ENCODE results near the gene GPBP1L1.
"Not testable (repeated sequence)": the region's sequence is repeated elsewhere in the genome, so short reads cannot be mapped to it uniquely, and the experiment has no call there.

Gene GPBP1L1, protein sequence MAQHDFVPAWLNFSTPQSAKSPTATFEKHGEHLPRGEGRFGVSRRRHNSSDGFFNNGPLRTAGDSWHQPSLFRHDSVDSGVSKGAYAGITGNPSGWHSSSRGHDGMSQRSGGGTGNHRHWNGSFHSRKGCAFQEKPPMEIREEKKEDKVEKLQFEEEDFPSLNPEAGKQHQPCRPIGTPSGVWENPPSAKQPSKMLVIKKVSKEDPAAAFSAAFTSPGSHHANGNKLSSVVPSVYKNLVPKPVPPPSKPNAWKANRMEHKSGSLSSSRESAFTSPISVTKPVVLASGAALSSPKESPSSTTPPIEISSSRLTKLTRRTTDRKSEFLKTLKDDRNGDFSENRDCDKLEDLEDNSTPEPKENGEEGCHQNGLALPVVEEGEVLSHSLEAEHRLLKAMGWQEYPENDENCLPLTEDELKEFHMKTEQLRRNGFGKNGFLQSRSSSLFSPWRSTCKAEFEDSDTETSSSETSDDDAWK

GRCh38 chr1:45686288-45687013, at the start of gene GPBP1L1:
Gene GPBP1L1 (minus strand): TSS chr1:45686533. CDS start chr1:45659087, 27,446 bp downstream.
- TF ChIP-seq CTCF (IDR thresholded peaks at IDR 0.05; ENCODE audit: low read depth, low read length) = no peak
- DNase-seq (ENCODE audit: extremely low read depth, low read depth) = peak; percentile 96

- no peak for TF ChIP-seq CTCF (IDR thresholded peaks at IDR 0.05; ENCODE audit: low read depth, low read length)
- DNase-seq (ENCODE audit: extremely low read depth, low read depth) = no peak
These were observed 44.5 kb upstream of the GPBP1L1 start for GRCh38 chr1:45730780-45731319.

- no peak for DNase-seq (ENCODE audit: extremely low read depth, low read depth)
- no peak for TF ChIP-seq CTCF (IDR thresholded peaks at IDR 0.05; ENCODE audit: low read depth, low read length)
These were observed 43.9 kb upstream of the GPBP1L1 start for GRCh38 chr1:45730075-45730779.

DNA sequence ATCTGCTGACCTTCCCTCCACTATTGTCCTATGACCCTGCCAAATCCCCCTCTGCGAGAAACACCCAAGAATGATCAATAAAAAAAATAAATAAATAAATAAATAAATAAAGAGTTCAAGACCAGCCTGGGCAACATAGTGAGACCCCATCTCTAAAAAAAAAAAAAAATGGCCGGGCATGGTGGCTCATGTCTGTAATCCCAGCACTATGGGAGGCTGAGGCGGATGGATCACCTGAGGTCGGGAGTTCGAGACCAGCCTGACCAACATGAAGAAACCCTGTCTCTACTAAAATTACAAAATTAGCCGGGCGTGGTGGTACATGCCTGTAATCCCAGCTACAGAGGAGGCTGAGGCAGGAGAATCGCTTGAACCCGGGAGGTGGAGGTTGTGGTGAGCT, 39.7 kb upstream of the GPBP1L1 start:
- not testable (repeated sequence) for DNase-seq (ENCODE audit: extremely low read depth, low read depth)

- DNase-seq (ENCODE audit: extremely low read depth, low read depth) = no peak
- TF ChIP-seq CTCF (IDR thresholded peaks at IDR 0.05; ENCODE audit: low read depth, low read length) = no peak
These were observed 37.1 kb upstream of the GPBP1L1 start for GRCh38 chr1:45723248-45723930.

DNA sequence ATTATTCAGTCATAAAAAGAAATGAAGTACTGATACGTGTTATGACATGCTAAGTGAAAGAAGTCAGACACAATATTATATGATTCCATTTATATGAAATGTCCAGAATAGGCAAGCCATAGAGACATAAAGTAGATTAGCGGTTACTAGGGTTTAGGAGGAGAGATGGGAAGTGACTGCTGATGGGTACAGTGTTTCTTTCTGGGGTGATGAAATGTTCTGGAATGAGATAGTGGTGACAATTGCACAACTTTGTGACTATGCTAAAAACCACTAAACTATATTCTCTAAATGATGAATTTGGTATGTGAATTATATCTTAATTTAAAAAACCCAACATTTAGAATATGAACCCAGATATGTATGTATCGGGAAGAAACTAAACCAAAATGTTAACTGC, 36.5 kb upstream of the GPBP1L1 start:
- TF ChIP-seq CTCF (IDR thresholded peaks at IDR 0.05; ENCODE audit: low read depth, low read length) = no peak
- DNase-seq (ENCODE audit: extremely low read depth, low read depth) = no peak

DNA sequence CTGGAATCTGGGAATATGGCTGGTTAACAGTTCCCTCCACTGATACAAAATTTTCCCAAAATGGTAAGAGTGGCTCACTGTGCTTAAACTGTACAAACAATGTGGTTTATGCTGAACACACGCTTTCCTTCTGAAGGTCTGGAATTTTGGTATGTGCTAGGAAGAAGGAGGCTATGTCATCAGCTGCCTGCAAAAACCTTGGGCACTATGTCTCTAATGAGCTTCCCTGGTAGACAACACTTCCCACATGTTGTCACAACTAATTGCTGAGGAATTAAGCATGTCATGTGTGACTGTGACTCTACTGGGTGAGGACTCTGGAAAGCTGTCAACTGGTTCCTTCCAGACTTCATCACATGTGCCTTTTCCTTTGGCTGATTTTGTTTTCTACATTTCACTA, 34.9 kb upstream of the GPBP1L1 start:
- no peak for DNase-seq (ENCODE audit: extremely low read depth, low read depth)
- no peak for TF ChIP-seq CTCF (IDR thresholded peaks at IDR 0.05; ENCODE audit: low read depth, low read length)

Data from AG09319 (cell line).